ENCODE results near the gene EEIG1. TPM values are rescaled to one million over a fixed set of nuclear protein-coding genes. Genes with fewer than 3 reads are reported as not detected.

The EEIG1 gene
- total and polyA plus RNA-seq, 2 of the 4 experiments (the other 2 are of a cell fraction): 1.1 to 23.2 TPM

- peaks cover 27% of the 10 kb centered on the region for H3K4me1 ChIP-seq (ENCODE audit: control insufficient read depth, insufficient read depth, low read length)
- peaks cover 32 to 72% of the 10 kb centered on the region in 2 experiments for H3K79me1 ChIP-seq (ENCODE audit: low read depth in 1 of 2, low read length in 2 of 2)
- BruUV-seq (replicated peaks): no TSS peak
- no peaks in the 10 kb centered on the region for H3K27me3 ChIP-seq (ENCODE audit: control insufficient read depth, insufficient read depth, low read length)
- no peak overlapping the region for H3K4me3 ChIP-seq (ENCODE audit: insufficient read depth, low read depth, low read length)
- no peaks in the 10 kb centered on the region for H3K36me3 ChIP-seq (ENCODE audit: control insufficient read depth, insufficient read depth, low read length)
- H4K20me1 ChIP-seq (ENCODE audit: insufficient read depth, low read length): no peaks in the 10 kb centered on the region
- 100% methylated on average over 1 of the region's 2 CpGs; no CpG with 5 or more reads in 1 of the 2 experiments for WGBS, 2 experiments (ENCODE audit: extremely low coverage in 2 of 2, insufficient read length in 1 of 2)
- no peak overlapping the region for H3K56ac ChIP-seq (ENCODE audit: extremely low read depth, insufficient read depth, low read length)
- no peak overlapping the region for H2BK15ac ChIP-seq (ENCODE audit: low read depth, low read length)
- no peak overlapping the region for H3K27ac ChIP-seq (ENCODE audit: insufficient read depth, low read length)
- no peak overlapping the region for H4K91ac ChIP-seq (ENCODE audit: insufficient read depth, low read depth, low read length)
- ATAC-seq (ENCODE audit: low read depth) (no peak), DNase-seq (no peak)
- H2BK20ac ChIP-seq (ENCODE audit: low read depth, low read length): no peak overlapping the region
- TF ChIP-seq BHLHE40 (IDR thresholded peaks at IDR 0.05; ENCODE audit: low read depth, low read length) (no peak), POLR2A (IDR thresholded peaks at IDR 0.05; ENCODE audit: low read depth, low read length) (no peak), CEBPB (IDR thresholded peaks at IDR 0.05; ENCODE audit: low read depth, low read length) (no peak), CHD1 (IDR thresholded peaks at IDR 0.05; ENCODE audit: low read depth, low read length) (no peak), USF2 (IDR thresholded peaks at IDR 0.05; ENCODE audit: low read depth, low read length) (no peak), FOS (IDR thresholded peaks at IDR 0.05; ENCODE audit: low read depth, low read length) (no peak)
- TF ChIP-seq, protein P1, sequence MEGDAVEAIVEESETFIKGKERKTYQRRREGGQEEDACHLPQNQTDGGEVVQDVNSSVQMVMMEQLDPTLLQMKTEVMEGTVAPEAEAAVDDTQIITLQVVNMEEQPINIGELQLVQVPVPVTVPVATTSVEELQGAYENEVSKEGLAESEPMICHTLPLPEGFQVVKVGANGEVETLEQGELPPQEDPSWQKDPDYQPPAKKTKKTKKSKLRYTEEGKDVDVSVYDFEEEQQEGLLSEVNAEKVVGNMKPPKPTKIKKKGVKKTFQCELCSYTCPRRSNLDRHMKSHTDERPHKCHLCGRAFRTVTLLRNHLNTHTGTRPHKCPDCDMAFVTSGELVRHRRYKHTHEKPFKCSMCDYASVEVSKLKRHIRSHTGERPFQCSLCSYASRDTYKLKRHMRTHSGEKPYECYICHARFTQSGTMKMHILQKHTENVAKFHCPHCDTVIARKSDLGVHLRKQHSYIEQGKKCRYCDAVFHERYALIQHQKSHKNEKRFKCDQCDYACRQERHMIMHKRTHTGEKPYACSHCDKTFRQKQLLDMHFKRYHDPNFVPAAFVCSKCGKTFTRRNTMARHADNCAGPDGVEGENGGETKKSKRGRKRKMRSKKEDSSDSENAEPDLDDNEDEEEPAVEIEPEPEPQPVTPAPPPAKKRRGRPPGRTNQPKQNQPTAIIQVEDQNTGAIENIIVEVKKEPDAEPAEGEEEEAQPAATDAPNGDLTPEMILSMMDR (conservative IDR thresholded peaks at IDR 0.05; ENCODE audit: low read depth, low read length): no peak
- no peak overlapping the region for H2BK120ac ChIP-seq (ENCODE audit: low read depth, low read length)
- H3K14ac ChIP-seq (replicated peaks; ENCODE audit: low read depth, low read length): no peak overlapping the region
- ChIA-PET CTCF (no interaction called here), POLR2A (ENCODE audit: unreplicated experiment) (no interaction called here)
- H3K9me3 ChIP-seq (ENCODE audit: control insufficient read depth, insufficient read depth, low read length): no peaks in the 10 kb centered on the region; the same call in 1 of the 2 replicates
- H3K4me2 ChIP-seq (ENCODE audit: low read depth, low read length): no peak overlapping the region
- H3K4ac ChIP-seq (ENCODE audit: low read depth, low read length): no peak overlapping the region
- no peak overlapping the region for H3K23ac ChIP-seq (ENCODE audit: low read depth, low read length)
- H3K18ac ChIP-seq (ENCODE audit: low read depth, low read length): no peak overlapping the region
- no peak overlapping the region for H2AK5ac ChIP-seq (ENCODE audit: low read depth, low read length)
- intact Hi-C loops (cut with micrococcal nuclease) (no loop called here), dilution Hi-C loops (cut with HindIII; ENCODE audit: low sequenced_read_pairs, unreplicated experiment) (no loop called here), in situ Hi-C loops (cut with MboI; ENCODE audit: low sequenced_read_pairs) (no loop called here)
- no peak overlapping the region for H2BK5ac ChIP-seq (ENCODE audit: low read depth, low read length, poor library complexity, severe bottlenecking)
- no peak overlapping the region for H4K8ac ChIP-seq (ENCODE audit: low read depth in 2 of 2, low read length in 2 of 2)
- H2AFZ ChIP-seq (replicated peaks; ENCODE audit: low read length, poor library complexity): no peak overlapping the region
- no peak overlapping the region for H4K5ac ChIP-seq (ENCODE audit: low read depth, low read length)
- H2AK9ac ChIP-seq (replicated peaks; ENCODE audit: low read depth, low read length, poor library complexity): no peak overlapping the region
- no peak overlapping the region for H3K9ac ChIP-seq (ENCODE audit: low read depth, low read length)
- peaks cover 3% of the 10 kb centered on the region for H3K9me1 ChIP-seq (ENCODE audit: insufficient read depth, low read length)
Measured at GRCh38 chr9:127961155-127961490, 19.7 kb downstream of the EEIG1 start.
